Lower lobe of right lung (tissue), 2 donors: ENCODE measurements around the gene TTLL5. TPM values are rescaled to one million over a fixed set of nuclear protein-coding genes. Genes with fewer than 3 reads are reported as not detected.

ENCODE experiments used
- ATAC-seq, 2 donors: fragments of 200-7000 bp; cut with Tn5 transposase; one replicate each; pipeline ENCODE4 v1.9.1; 2020 to 2022; ENCODE audit warnings: mild to moderate bottlenecking in 2 of 2, moderate library complexity in 2 of 2
- DNase-seq: peaks from one replicate; pipeline ENCODE4 v3.0.0-alpha.2; 2020
- H3K27ac ChIP-seq: fragments of 200-600 bp; one replicate; pipeline ENCODE4 v1.8.0; 2022
- H3K27me3 ChIP-seq: fragments of 200-600 bp; one replicate; pipeline ENCODE4 v1.8.0; 2022; ENCODE audit warnings: low read depth
- H3K36me3 ChIP-seq: fragments of 200-600 bp; one replicate; pipeline ENCODE4 v1.8.0; 2022; ENCODE audit warnings: mild to moderate bottlenecking
- H3K4me1 ChIP-seq: fragments of 200-600 bp; one replicate; pipeline ENCODE4 v1.8.0; 2022
- H3K4me3 ChIP-seq: fragments of 200-600 bp; one replicate; pipeline ENCODE4 v1.8.0; 2022; ENCODE audit warnings: mild to moderate bottlenecking
- H3K9me3 ChIP-seq: fragments of 200-600 bp; one replicate; pipeline ENCODE4 v1.8.0; 2022
- CTCF ChIP-seq: fragments of 200-600 bp; IDR thresholded peaks from one replicate; pipeline ENCODE4 v1.8.0; 2022; ENCODE audit warnings: antibody characterized with exemption, mild to moderate bottlenecking
- intact Hi-C: fragments of 100-400 bp; cut with DNase I; formaldehyde crosslinking; loops from one replicate; pipeline ENCODE4 v1.11.0; 2022
- total RNA-seq: library from RNA; stranded (reverse); fragmentation: NEBNext Ultra II Directional; extraction: Animal tissue kit (Norgen Biotek cat#: 25700); gene quantifications from one replicate; pipeline ENCODE4 v1.2.1, GENCODE V29; 2021
- donor health status: DM: no; HTN: yes; CAD: no; lungs with severe emphysema.

TTLL5 gene
- total RNA-seq, 1 donor from 2014 or later, result 32.6 TPM

GRCh38 chr14:75700295-75700694 is 39.2 kb downstream of the TTLL5 start:
- DNase-seq, result peak; percentile 59

GRCh38 chr14:75702122-75702521 is 41.1 kb downstream of the TTLL5 start:
- Histone ChIP-seq H3K9me3 (no peaks in the 10 kb centered on the region), H3K4me3 (no peak overlapping the region), H3K27me3 (no peaks in the 10 kb centered on the region), H3K27ac (no peak overlapping the region), H3K4me1 (no peaks in the 10 kb centered on the region), H3K36me3 (peaks cover 37% of the 10 kb centered on the region)
- TF ChIP-seq CTCF, result no peak
- ATAC-seq (no peak), DNase-seq (no peak)
- intact Hi-C loops, result no loop called here

More at GRCh38 chr14:75700295-75700694, 39.2 kb downstream of the TTLL5 start:
- H3K27me3 ChIP-seq, result no peaks in the 10 kb centered on the region
- peak; percentile 29 to 65 for ATAC-seq
- no peak overlapping the region for H3K4me3 ChIP-seq
- H3K4me1 ChIP-seq, result no peaks in the 10 kb centered on the region
- H3K36me3 ChIP-seq, result peaks cover 32% of the 10 kb centered on the region
- no peaks in the 10 kb centered on the region for H3K9me3 ChIP-seq
- TF ChIP-seq CTCF, result no peak
- intact Hi-C loops, result no loop called here
- H3K27ac ChIP-seq, result no peak overlapping the region

GRCh38 chr14:75702616-75703261 is 41.7 kb downstream of the TTLL5 start:
- DNase-seq (no peak), ATAC-seq (no peak)
- intact Hi-C loops, result no loop called here
- Histone ChIP-seq H3K36me3 (peaks cover 40% of the 10 kb centered on the region), H3K9me3 (no peaks in the 10 kb centered on the region), H3K4me1 (no peaks in the 10 kb centered on the region), H3K4me3 (no peak overlapping the region), H3K27me3 (no peaks in the 10 kb centered on the region), H3K27ac (peak overlapping the region; percentile 12)
- no peak for TF ChIP-seq CTCF

GRCh38 chr14:75703467-75703866 is 42.4 kb downstream of the TTLL5 start:
- no peak for TF ChIP-seq CTCF
- Histone ChIP-seq H3K4me3 (no peak overlapping the region), H3K27ac (no peak overlapping the region), H3K4me1 (no peaks in the 10 kb centered on the region), H3K27me3 (no peaks in the 10 kb centered on the region), H3K9me3 (no peaks in the 10 kb centered on the region), H3K36me3 (peaks cover 42% of the 10 kb centered on the region)
- ATAC-seq (no peak), DNase-seq (no peak)
- intact Hi-C loops, result no loop called here

- intact Hi-C loops, result loop anchor here (5.0 kb wide), 1 partner anchor 277 kb away; the partner anchor contains the start of gene TGFB3
- Histone ChIP-seq H3K27me3 (no peaks in the 10 kb centered on the region), H3K4me3 (no peak overlapping the region)
Measured at GRCh38 chr14:75705014-75705413, 44.0 kb downstream of the TTLL5 start.

More at GRCh38 chr14:75705014-75705413, 44.0 kb downstream of the TTLL5 start:
- H3K27ac ChIP-seq, result no peak overlapping the region
- DNase-seq, result no peak
- ATAC-seq, result no peak
- peaks cover 39% of the 10 kb centered on the region for H3K36me3 ChIP-seq
- no peak for TF ChIP-seq CTCF
- no peaks in the 10 kb centered on the region for H3K9me3 ChIP-seq
- H3K4me1 ChIP-seq, result no peaks in the 10 kb centered on the region
